Transverse colon (tissue), 4 donors: Measurements from ENCODE around the gene NOM1.

Experiments
- CTCF ChIP-seq, 5 experiments: fragments of 200-600 bp in 3 of 5; fragments of 450-650 bp in 2 of 5; sonication (generic) in 3 of 5; IDR thresholded peaks; 1 replicate in 2 of 5; 2 replicates in 3 of 5; pipeline ENCODE4 v1.5.1; 2016 to 2017; ENCODE audit warnings: antibody characterized with exemption in 5 of 5, inconsistent platforms in 3 of 5, mild to moderate bottlenecking in 2 of 5, moderate library complexity in 1 of 5
- POLR2A ChIP-seq: fragments of 450-650 bp; IDR thresholded peaks from one replicate; pipeline ENCODE4 v1.6.1; 2016; ENCODE audit warnings: antibody characterized with exemption, mild to moderate bottlenecking, moderate library complexity
- POLR2AphosphoS5 ChIP-seq, 3 donors: sonication (generic); formaldehyde crosslinking; IDR thresholded peaks; one replicate each; pipeline ENCODE4 v1.6.1; 2016; ENCODE audit warnings: antibody characterized with exemption in 3 of 3

DNA sequence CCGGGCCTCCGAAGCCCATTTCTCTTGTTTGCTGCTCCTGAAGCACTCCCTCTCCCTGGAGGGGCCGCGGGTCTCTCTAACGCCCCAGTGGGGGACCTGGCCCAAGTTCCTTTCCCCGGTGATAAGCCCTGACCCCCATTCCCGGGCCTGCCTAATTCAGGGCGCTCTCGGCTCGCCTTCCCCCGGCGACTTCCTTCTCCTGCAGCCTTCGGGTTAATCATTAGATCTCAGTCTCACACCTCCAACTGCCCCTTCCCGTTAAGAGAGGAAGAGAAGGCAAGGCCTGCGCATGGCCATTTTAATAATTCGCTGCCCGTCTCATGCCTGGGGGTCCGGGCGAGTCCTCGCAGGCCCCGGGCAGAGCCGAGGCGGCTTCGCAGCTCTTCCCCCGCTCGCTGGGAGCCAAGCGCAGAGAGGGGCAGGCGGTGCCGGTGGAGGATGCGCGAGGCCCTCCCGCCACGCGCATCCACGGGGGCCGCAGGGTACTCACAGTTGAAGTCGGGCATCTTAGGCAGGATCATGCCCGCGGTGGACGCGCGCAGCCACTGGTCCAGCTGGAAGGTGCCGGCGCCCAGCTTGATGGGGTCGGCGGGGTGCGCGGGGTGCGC, 59.8 kb downstream of the NOM1 start:
- TF ChIP-seq CTCF (IDR thresholded peaks at IDR 0.05) (no peak), POLR2AphosphoS5 (IDR thresholded peaks at IDR 0.05) (peak; percentile 41 to 72 (median 70)), POLR2A (peak; percentile 82)
